NT2/D1 (cell line): Measurements from ENCODE around the gene NUP133.

ENCODE experiments used
- SUZ12 ChIP-seq: IDR thresholded peaks from 2 replicates; pipeline ENCODE4 v1.6.1; 2011; ENCODE audit not compliant: insufficient read length, insufficient read depth; ENCODE audit errors: extremely low read depth
- YY1 ChIP-seq: IDR thresholded peaks from 2 replicates; pipeline ENCODE4 v1.6.1; 2011; ENCODE audit not compliant: insufficient read length, insufficient read depth

DNA sequence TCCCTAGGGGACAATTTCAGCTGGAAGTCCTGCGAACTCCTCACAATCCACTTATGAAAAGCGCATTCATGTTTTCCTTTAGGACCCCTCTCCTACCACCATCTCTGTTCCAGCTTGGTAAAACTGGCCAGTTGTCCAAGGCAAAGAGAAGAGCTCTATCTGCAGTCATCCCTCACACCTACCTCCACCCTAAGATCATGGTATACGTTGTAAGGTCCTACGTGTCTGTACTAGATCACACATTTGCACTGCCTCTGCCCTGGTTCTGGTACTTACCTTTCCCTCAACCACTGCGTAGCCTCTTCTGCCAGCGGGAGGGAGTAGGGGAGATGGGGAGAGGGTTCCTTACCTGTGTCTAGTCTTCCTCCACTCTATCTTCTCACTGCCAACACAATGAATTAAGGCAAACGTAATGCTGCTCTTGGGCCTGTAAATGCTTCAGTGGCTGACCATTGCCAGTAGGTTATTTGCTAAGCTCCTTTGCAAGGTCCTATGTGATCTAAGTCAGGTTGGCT is 739 bp upstream of the NUP133 start:
- TF ChIP-seq YY1 (no peak), SUZ12 (no peak)
